NCI-H146 (cell line): ENCODE results near the gene OXLD1.

Experiments used
- DNase-seq: peaks from one replicate; lab custom pipeline; 2025; lab: John Stamatoyannopoulos, UW

Gene OXLD1

DNA sequence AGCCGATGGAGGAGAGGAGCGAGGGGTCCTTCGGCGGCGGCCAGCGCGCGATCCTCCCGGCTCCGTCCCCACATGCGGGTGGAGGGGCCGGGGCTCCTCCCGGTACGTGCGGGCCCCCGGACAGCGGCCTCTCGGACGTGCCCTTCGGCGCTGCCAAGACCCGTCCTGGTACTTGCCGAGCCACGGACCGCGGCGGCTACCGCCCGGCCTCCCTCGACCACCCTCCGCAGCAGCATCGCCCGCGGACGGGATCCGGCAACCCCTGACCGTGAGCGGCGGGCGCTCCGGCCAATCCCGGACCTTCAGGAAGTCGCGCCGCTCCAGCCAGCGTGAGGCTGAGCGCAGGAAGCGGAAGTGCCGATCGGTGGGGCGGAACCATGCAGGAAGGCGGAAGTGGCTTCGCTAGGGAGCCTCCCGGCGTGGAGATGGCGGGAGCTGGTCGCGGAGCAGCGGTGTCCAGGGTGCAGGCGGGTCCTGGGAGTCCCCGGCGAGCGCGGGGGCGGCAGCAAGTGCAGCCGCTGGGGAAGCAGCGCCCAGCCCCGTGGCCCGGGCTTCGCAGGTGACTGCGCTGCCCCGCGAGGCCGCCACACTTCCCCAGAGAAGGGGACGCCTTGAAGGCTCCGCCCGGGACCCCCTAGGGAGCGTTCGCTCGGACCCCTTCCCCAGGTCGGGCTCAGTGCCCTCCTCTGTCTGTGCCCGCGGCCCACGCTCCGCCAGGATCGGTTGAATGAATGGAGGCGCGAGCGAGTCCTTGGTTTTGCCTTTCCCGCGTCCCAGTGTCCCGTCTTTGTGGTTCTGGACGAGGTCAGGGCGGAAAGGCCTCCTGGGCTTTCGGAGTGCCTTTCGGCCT is at the start of gene OXLD1, which contains the start of gene CCDC137:
TSS of gene OXLD1 (minus strand) at position 264 of the 850 bp plus-strand sequence. CDS start at position 236, 28 bp downstream.
TSS of gene CCDC137 (plus strand) at position 396 of the 850 bp plus-strand sequence. CDS start at position 426, 30 bp downstream.
- DNase-seq: peak; percentile 96

DNA sequence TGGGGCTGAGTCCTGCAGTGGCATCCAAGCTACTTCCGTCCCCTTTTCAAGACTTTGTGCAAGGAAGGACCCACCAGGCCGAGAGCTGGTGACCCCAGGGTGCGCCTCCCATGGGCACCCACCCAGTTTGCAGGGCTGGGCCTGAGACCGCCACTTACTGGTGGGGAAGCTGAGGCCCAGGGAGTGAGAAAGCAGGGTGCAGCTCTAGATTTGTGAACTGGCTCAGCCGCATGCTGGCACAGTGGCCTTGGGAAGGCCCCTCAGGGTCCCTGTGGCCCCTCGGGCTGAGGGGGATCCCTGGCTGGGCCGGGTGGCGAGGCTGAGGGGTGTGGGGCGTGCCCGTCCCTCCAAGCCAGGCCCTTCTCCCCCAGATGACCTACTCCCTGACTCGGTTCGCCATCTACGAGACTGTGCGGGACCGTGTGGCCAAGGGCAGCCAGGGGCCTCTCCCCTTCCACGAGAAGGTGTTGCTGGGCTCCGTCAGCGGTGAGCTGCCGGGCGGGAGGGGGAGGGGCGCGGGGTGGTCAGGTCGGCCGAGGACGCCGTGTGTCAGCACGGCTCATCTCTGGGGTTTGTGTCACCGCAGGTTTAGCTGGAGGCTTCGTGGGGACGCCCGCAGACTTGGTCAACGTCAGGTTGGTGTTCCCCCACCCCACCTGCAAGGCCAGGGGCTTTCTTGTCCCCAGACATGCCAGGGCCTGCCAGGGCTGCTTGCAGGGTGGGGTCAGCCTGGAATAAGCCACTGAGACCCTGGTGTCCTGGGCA is 48.9 kb upstream of the OXLD1 start:
- no peak for DNase-seq

DNA sequence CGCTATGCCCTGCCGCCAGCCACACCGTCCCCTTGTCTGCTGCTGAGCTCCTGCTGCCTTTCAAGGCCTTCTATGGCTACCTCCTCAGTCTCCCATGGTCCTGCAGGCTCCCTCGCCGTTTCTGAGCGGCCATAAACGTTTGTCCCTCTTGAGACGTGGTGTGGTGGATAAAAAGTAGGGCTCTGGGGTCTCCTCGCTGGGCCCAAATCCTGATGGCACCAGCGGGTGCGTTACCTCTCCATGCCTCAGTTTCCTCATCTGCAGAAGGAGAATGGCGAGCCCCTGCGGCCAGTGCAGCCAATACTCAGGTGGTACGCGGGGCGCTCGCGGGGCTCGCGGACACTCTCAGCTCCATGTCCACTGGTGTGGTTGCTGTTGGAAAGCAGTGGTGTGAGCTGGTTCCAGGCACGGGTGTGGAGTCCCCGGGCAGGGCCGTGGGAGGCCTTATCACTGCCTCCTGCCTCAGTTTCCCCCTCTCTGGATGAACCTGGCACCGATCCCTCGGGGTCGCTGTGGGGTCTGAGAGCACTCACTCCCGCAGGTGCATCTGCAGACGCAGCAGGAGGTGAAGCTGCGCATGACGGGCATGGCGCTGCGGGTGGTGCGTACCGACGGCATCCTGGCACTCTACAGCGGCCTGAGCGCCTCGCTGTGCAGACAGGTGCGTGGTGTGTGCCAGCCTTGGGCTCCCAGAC is 48.2 kb upstream of the OXLD1 start:
- DNase-seq: no peak

DNA sequence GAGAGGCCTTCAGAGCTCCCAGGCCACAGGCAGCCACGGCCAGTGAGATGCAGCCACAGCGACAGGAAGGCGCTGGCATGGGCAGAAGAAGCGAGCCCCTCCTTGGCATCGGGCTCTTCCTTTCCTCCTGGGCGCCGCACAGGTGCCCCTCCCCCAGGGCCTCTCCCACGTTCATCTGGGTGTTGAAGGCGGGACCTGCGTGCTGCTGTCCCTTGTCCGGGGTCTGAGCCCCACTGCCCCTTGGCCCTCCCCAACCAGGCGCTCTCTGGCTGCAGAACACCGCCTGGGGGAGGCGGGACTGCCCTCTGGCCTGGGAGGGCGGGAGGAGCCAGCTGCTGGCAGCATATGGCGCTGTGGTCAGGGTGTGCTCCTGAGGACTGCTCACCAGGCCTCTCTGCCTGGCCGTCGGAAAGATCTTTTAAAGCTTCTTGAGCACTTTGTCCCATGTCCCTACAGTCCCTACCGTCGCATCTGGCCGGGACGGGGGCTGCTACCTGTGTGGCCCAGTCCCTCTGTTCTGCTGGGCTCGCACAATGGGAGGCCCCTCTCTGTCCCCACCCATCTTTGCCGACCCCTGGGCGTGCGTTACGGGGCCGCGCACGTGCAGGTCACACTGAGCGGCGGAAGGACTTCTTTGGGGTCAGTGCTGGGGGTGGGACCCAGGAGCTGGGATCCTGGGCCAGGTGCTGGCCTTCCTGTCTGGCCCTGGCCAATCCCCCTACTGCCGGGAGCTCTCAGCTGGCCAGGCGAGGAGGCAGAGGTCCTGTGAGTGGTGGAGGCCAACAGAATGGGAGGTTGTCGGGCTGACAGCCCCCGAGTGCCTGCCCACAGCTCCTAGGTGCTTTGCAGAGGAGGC is 47.4 kb upstream of the OXLD1 start:
- DNase-seq: peak; percentile 35

DNA sequence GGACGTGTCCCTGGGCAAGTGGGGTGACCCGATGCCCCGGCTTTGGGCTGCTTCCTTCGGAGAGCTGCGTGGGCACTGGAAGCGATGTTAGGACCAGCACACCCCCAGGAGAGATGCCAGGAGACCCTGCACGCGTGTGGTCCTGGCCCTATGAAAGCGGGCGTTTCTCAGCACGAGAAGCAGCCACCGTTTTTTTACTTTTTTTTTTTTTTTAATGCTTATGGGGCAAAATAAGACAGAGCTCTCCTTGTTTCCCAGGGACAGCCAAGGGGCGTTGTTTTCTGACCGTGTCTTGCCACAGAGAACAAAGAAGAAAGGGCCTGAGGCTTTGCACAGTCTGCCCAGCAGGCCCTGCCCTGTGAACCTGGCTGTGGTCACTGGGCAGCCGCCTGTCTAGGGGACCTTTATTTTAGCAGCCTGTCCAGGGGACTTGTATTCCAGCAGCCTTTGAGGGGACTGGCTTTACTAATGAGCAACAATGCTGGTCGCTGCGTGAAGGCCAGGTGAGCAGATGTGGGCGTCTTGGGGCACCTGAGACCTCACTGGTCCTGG is 46.7 kb upstream of the OXLD1 start:
- peak; percentile 49 for DNase-seq

DNA sequence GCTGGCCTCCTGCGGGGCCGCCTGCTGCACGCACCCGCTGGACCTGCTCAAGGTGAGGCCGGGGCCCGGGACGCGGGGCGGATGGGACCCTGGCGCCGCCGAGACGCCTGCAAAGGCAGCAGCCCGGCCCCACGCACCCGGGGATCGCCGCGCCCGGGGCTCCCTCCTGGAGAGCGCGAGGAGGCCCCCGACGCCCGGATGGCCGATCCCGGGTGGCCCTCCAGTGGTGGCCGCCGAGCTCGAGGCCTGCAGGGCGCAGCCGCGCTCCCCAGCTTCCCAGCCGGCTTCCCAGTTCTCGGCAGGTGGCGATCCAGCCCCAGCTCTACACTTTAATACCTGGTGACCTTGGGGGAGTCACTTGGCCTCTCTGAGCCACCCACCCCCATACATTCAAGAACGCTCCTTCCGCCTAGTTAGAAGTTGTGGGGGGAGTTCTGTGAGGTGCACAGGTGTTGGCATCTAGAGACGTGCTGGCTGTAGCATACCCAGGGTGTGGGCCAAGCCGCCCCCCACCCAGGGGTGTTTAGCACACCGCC is 46.1 kb upstream of the OXLD1 start:
- DNase-seq: peak; percentile 48

DNA sequence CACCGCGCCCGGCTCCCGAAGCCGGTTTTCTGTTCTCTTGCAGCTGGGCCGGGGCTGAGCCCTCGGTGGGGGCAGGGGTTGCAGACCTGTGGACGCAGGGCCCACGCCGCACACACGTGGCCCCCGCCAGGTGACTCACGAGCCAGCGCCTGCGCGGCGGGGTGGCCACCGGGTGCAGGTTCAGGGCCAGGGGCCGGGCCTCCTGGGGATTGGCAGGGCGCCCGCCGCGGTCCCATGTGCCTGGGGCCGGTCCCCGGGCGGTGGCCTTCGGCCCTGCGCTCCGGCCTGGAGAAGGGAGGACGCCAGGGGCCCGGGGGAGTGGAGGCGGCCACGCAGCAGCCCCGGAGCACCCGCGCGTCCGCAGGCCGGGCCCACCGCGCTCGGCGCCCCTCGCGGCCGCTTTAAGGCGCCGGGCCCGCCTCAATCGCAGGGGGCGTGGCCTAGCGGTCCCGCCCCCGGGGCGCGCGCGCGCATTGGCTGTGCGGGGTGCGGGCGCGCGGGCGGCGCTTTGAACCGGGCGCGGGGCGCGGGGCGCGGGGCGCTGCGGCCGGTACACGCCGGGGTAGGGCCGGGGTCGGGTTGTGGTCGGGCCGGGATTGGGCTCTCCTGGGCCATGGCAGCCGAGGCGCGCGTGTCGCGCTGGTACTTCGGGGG is 45.5 kb upstream of the OXLD1 start, which contains the start of gene SLC25A10:
TSS of gene SLC25A10 (plus strand) at position 471 of the 654 bp plus-strand sequence. CDS start at position 614, 143 bp downstream.
- DNase-seq: peak; percentile 89

DNA sequence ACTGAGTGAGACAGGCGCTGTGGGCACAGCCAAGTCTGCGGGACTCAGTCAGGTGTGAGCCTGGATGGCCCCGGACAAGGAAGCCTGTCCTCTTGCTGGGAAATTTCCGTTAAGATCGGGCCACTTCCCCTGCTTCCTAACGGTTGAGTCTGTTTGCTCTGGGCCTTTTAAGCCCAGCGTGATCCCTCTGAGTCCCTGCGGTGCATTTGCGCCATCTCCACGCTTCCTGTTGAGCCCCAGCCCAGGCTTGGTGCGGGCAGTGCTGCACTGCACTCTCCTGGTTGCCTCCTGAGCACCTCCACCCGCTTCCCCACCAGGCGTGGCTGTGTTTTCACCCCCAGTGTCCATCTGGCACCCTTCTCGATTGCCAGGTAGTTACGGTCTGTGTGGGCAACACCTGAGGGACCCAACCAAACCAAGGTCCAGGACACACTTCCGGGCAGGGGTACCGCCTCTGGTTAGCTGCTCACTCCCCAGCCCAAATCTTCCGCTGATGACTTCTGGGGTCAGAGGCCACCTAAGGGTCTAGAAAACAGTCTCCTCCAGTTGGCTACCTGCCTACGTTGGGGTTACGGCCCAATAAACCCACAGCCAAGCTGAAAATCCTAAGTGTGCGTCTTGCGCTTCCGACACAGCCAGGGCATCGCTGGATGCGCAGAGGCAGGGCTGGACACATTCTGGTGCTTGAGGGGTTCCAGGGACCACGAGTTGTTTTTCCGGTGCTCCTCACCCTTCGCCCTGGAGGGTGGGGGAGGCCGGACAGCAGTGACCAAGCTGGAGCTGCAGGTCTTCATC is 44.3 kb upstream of the OXLD1 start:
- DNase-seq: peak; percentile 79

DNA sequence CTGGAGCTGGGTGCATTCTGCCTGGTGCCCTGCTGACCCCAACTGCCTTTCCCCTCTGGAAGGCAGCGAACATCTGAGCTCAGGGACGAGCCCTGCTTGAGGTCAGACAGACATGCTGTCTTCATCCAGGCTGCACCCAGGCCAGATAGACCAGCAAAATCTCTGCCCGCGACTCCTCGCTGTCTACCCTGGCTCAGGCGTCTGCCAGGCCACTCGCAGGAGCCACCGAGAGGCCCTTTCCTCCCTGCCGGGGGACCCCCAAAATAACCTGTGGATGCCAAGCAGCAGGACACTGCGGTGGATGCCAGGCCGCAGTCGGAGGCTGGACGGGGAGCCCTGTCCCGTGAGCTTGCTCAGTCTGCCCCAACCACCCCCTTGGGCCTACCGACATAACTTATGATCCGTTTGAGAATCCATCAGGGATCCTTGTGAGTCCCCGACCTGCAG is 42.4 kb upstream of the OXLD1 start:
- DNase-seq: no peak

DNA sequence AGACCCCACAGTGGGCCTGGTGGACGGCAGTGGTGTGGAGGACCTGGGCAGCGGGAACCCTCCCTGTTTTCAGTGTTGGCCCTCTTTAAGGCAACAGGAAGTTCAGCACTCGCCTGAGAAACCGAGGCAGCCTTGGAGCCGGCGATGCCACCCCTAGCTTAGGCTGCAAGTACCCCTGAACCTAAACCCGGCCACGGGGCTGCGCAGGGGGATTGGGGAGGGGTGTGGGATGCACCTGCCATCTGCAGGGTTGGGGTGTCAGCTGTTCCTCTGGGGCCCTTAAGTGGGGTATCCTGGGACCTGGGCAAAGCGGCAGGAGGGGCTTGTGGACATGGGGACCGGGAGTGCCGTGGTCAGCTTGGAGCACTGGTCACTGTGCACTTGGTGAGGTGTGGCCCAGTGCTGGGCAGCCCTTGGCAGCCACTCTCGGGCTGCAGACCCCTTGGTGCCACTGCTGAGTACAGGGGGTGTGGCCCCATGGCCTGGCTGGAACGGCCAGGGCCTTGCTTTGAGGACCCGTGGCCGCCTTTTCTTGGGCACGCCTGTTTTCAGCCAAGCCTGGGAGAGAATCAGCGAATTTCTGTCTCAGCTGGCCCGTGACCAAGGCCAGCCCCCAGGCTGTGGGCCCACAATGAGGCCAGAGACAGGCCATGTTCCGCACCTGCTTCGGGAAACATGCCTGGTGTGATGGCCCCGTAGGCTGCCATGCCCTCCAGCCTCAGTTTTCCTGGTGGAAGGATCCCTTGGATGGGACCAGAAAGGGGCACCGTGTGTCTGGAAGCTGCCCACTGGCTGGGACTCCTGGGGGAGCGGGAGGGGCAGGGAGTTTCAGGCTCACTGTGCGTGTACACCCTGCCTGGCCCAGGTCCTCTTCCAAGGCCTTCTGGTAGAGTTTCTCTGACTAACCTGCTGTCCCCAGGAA is 41.6 kb upstream of the OXLD1 start:
- DNase-seq: no peak

DNA sequence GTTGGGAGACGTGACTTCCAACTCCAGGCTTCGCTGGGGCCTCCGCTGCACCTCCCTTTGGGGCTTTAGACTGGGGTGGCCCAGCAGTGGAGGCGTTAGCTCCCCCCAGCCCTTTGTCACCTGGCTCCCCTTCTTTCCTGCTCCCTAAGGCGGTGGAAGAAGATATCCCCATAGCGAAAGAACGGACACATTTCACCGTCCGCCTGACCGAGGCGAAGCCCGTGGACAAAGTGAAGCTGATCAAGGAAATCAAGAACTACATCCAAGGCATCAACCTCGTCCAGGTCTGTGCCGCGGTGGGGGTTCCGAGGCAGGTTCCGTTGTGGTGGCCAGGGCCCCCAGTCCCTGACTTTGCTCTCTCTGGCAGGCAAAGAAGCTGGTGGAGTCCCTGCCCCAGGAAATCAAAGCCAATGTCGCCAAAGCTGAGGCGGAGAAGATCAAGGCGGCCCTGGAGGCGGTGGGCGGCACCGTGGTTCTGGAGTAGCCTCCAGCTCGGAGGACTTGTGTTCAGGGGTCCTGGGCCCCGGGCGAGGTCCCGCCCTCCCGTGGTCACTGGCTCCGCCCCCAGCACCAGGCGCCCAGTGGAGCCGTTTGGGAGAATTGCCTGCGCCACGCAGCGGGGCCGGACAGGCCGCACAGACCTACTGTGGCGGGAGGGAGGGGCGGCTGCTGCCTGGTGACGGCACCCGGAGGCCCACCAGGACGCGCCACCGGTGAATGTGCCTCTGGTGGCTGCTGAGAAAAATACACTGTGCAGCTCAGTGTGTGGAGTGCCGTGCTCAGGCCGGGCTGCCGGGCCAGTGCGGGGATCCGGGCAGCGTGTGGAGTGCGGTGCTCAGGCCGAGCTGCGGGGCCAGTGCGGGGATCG is 40.6 kb upstream of the OXLD1 start:
- no peak for DNase-seq

DNA sequence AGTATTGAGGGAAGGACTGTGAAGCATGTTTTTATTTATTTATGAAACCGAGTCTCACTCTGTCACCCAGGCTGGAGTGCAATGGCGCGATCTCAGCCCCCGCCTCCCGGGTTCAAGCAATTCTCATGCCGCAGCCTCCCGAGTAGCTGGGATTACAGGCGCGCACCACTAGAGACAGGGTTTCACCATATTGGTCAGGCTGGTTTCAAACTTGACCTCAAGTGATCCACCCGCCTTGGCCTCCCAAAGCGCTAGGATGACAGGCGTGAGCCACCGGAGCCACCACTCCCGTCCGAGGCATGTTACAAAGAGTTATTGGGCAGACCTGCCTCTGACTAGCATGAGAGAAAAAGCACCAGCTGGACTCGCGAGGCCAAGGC is 39.8 kb upstream of the OXLD1 start:
- DNase-seq: no peak

DNA sequence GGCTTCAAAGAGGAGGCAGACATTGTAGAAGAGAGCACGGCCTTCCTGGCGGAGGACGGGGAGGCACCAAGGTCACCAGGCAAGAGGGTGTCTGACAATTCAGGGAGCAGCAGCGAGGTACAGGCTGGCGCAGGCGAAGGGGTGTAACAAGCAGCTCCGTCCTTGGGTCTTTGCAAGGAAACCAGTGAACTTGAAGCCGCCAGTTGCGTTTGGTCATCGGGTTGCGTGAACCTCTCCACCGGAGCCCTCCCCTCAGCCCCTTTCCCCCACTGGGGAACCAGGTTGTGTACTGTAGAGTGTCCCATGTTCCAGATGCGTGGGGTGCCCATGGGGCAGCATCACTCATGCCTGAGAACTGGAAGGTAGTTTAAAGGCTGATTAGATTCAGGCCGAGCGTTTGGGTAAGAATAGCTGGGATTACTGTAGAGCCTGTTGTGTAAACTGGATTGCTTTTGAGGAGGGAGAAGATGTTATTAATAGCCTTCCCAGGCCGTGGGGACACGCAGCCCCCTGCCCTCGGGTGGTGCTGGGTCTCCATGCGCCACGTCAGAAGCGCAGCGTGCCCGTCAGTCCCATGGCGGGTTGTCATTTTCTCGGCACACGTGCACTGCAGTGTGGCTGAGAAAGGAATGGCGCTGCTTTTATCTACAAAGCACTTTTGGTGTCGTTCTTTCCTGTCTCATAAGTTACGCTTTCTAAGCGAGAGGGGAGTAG is 39.3 kb upstream of the OXLD1 start:
- no peak for DNase-seq

DNA sequence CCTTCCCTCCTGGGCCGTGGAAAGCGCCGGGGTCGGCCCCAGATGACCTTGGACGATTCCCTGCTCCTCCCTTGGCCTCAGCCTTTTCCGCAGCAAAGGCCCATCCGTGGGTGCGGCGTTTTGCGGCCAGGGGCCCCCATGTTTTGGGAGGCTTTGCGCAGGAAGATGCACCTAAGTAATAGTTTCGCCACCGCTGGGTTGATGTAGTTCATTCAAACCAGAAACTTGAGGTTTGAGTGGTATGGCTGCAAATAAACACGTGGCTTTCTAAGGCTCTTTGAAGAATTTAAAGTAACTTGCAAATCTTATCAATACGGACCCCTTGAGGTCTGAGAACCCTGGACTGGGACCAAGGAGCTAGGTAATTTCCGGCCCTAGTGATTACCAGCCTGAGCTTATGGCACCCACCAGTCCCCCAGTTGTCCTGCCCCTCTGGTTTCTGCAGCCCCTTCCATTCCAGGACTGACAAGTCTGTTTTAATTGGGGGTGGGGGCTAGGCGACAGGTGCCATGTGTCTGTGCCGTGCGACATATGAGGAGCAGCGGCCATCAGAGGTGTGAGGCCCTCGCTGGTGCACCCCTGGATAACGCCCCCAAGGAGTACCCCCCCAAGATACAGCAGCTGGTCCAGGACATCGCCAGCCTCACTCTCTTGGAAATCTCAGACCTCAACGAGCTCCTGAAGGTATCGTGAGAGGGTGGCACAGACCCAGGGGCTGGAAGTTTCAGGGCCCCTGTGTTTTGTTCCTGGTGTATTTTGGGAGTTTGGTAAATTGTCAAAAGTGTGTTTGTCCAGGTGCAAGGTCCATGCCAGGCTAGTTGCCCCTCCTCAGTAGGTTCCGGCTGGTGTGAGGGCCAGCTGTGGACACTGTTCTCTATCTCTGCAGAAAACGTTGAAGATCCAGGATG is 37.6 kb upstream of the OXLD1 start:
- DNase-seq: no peak

DNA sequence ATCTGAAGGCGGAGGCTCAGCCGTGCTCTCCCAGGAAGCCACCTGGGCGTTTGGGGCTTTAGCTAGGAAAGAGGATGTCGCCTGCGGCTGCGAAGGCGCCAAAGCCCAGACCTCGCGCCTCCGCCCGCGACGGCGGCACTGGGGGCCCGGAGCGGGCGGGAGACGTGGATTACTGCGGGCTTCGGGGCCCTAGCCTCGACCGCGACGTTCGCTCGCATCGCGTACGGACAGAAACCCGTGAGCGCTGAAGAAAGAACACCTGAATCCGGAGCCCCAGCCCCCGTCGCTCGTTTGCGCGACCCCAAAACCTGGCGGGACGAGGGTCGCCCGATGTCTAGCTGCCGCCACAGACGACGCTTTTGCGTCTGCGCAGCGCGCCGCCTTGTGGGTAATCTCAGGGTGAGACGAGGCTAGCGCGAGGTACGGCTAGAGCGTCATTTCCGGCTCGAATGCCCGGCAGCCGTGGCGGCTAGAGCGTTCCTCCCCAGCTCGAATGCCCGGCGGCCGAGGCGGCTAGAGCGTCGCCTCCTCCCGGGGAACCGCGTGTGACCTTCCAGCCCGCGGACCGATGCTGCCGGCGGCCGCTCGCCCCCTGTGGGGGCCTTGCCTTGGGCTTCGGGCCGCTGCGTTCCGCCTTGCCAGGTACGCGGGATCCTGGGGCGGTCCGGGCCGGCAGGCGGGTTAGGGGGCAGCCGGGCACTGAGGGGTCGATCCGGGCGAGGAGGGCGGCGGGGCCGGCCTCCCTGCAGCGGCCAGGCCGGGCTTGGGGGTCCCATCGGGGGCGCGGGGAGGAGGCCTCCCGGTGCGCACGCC is 36.7 kb upstream of the OXLD1 start, which contains the start of gene MRPL12:
TSS of gene MRPL12 (plus strand) at position 434 of the 813 bp plus-strand sequence. CDS start at position 569, 135 bp downstream.
- peak; percentile 93 for DNase-seq
